Measurements from ENCODE around the gene MYH11.

GRCh38 chr16:15707332-15707731 lies 149.5 kb downstream of the MYH11 start:
- no peak for TF ChIP-seq POLR2A (IDR thresholded peaks at IDR 0.05)
- no peak for TF ChIP-seq CTCF (IDR thresholded peaks at IDR 0.05 in 8 of 11, conservative IDR thresholded peaks at IDR 0.05 in 3 of 11)
- no peak for TF ChIP-seq POLR2AphosphoS5 (IDR thresholded peaks at IDR 0.05)

Measured in spleen (tissue), 7 donors.